GM11168 (cell line): ENCODE results near the gene RSPH10B.
"Not testable (repeated sequence)": the region's sequence is repeated elsewhere in the genome, so short reads cannot be mapped to it uniquely, and the experiment has no call there.

Experiments
- in situ Hi-C: fragments of 300-500 bp; cut with MboI; formaldehyde crosslinking; loops from one replicate; pipeline ENCODE4 v1.12.0; 2022; ENCODE audit warnings: low sequenced_read_pairs; ENCODE audit not compliant: unreplicated experiment

Gene RSPH10B

GRCh38 chr7:5931250-5931649 lies 39.2 kb downstream of the RSPH10B start:
- in situ Hi-C loops: not testable (repeated sequence)

- in situ Hi-C loops: not testable (repeated sequence)
Observed at GRCh38 chr7:5930290-5930689, 40.2 kb downstream of the RSPH10B start.

- in situ Hi-C loops: not testable (repeated sequence)
Observed at GRCh38 chr7:5926263-5926870, 44.1 kb downstream of the RSPH10B start.

GRCh38 chr7:5924630-5925029 lies 45.9 kb downstream of the RSPH10B start:
- in situ Hi-C loops: not testable (repeated sequence)

- in situ Hi-C loops: not testable (repeated sequence)
Observed at GRCh38 chr7:5924180-5924579, 46.3 kb downstream of the RSPH10B start.

GRCh38 chr7:5916529-5916928 lies 54.0 kb downstream of the RSPH10B start:
- in situ Hi-C loops: not testable (repeated sequence)

- in situ Hi-C loops: loop anchor here (5.0 kb wide), 1 partner anchor 908 kb away; no protein-coding TSS in a partner anchor
Observed at GRCh38 chr7:5908835-5909234, 61.7 kb downstream of the RSPH10B start.

- in situ Hi-C loops: loop anchor here (5.0 kb wide), 1 partner anchor 913 kb away; no protein-coding TSS in a partner anchor
Observed at GRCh38 chr7:5904726-5905125, 65.8 kb downstream of the RSPH10B start.

- in situ Hi-C loops: not testable (repeated sequence)
Observed at GRCh38 chr7:5903002-5903401, 67.5 kb downstream of the RSPH10B start.

- in situ Hi-C loops: not testable (repeated sequence)
Observed at GRCh38 chr7:5898480-5899224, 71.8 kb downstream of the RSPH10B start, which contains the start of gene CCZ1. CCZ1 (plus strand) TSS chr7:5898733; CDS start chr7:5898800, 67 bp downstream.

- in situ Hi-C loops: not testable (repeated sequence)
Observed at GRCh38 chr7:5897369-5897919, 73.0 kb downstream of the RSPH10B start.

GRCh38 chr7:5892498-5892897 lies 78.0 kb downstream of the RSPH10B start:
- in situ Hi-C loops: no loop called here

- in situ Hi-C loops: not testable (repeated sequence)
Observed at GRCh38 chr7:5890244-5890643, 80.2 kb downstream of the RSPH10B start.

- in situ Hi-C loops: not testable (repeated sequence)
Observed at GRCh38 chr7:5888021-5888420, 82.5 kb downstream of the RSPH10B start.

GRCh38 chr7:5884431-5884830 lies 86.1 kb downstream of the RSPH10B start:
- in situ Hi-C loops: not testable (repeated sequence)

GRCh38 chr7:5880106-5880505 lies 90.4 kb downstream of the RSPH10B start:
- in situ Hi-C loops: not testable (repeated sequence)

- in situ Hi-C loops: not testable (repeated sequence)
Observed at GRCh38 chr7:5879591-5879990, 90.9 kb downstream of the RSPH10B start.
